Measurements from ENCODE around the gene TRDN. TPM values are rescaled to one million over a fixed set of nuclear protein-coding genes. Genes with fewer than 3 reads are reported as not detected.

Gene TRDN
- total and polyA plus RNA-seq, 8 donors: 0.08 to 0.21 TPM; not detected in 6

- ATAC-seq (no peak), FAIRE-seq (no peak), DNase-seq (no peak)
- H3K9me3 ChIP-seq: no peaks in the 10 kb centered on the region
- TF ChIP-seq CTCF (IDR thresholded peaks at IDR 0.05): no peak
- no peaks in the 10 kb centered on the region for H3K36me3 ChIP-seq
- no peaks in the 10 kb centered on the region for H3K4me1 ChIP-seq
- WGBS, 2 donors: 58 to 65% methylated on average over 5 of the region's 5 CpGs
- intact Hi-C loops (cut with DNase I): no loop called here
- no peak overlapping the region for H3K27ac ChIP-seq
- no peaks in the 10 kb centered on the region for H3K27me3 ChIP-seq
- no peak overlapping the region for H3K4me3 ChIP-seq
Observed at GRCh38 chr6:123518441-123519188, 118.1 kb downstream of the TRDN start.

DNA sequence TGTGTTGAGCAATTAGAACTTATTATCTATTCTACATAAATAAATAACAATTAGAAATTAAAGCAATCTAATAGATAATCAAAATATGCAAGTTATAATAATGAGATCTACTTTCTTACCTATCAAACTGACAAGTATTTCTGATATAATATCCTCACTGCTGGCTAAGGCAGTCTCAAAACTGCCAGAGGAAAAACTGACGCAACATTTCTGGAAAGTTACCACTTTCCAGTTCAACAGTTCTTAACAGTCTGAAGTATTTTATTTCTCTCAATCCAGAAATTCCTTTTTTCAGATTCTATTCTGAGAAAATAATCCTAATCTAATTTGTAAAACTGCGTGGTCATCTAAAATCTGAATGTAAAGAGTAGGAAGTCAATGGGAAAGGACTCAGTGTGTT is 121.0 kb downstream of the TRDN start:
- Histone ChIP-seq H3K36me3 (no peaks in the 10 kb centered on the region), H3K4me3 (no peak overlapping the region), H3K9me3 (no peaks in the 10 kb centered on the region), H3K27me3 (no peaks in the 10 kb centered on the region), H3K4me1 (no peaks in the 10 kb centered on the region), H3K27ac (no peak overlapping the region)
- TF ChIP-seq CTCF (IDR thresholded peaks at IDR 0.05): no peak
- no peak for DNase-seq
- intact Hi-C loops (cut with DNase I): no loop called here
- no peak for FAIRE-seq
- no peak for ATAC-seq
- WGBS, 2 donors: 65 to 74% methylated on average over 2 of the region's 2 CpGs

DNA sequence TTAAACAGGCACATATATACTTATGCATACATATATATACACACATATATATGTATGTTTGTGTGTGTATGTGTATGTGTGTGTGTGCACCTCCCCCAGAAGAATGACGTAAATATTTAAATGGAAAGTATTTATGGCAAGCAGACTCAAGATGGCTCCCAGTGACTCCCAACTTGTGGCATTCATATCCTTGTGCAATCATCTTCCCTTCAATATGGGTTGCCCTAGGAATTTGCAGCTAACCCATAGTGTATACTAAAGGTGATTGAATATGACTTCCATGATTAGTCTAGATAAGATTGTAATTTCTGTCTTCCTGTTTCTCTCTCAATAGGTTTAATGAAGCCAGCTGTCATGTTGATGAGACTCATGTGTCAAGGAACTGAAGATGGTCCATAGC is 127.6 kb downstream of the TRDN start:
- DNase-seq (no peak), ATAC-seq (no peak), FAIRE-seq (no peak)
- WGBS, 2 donors: 2 to 38% methylated on average over 1 of the region's 1 CpG
- intact Hi-C loops (cut with DNase I): no loop called here
- Histone ChIP-seq H3K4me3 (no peak overlapping the region), H3K4me1 (no peaks in the 10 kb centered on the region), H3K27me3 (no peaks in the 10 kb centered on the region), H3K27ac (no peak overlapping the region), H3K9me3 (no peaks in the 10 kb centered on the region), H3K36me3 (no peaks in the 10 kb centered on the region)
- no peak for TF ChIP-seq CTCF (IDR thresholded peaks at IDR 0.05)

DNA sequence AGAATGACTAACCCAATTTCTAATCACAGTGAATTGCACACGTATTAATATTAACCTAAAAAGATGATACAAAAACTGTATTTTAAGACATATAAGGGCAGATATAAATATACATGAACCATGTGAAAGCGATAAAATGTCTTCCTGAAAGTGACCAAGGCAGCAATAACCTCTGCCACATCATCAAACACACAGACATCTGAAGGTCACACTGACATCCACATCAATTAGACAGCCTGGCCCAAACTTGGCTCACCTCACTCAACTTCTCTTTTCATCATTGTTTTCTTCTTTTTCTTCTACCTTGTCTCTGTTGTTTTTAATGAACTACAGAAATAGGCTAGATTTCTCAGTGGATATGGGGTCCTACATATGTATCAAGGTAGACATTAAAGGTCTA is 128.5 kb downstream of the TRDN start:
- 26 to 60% methylated on average over 2 of the region's 2 CpGs for WGBS, 2 donors
- no peaks in the 10 kb centered on the region for H3K36me3 ChIP-seq
- H3K9me3 ChIP-seq: no peaks in the 10 kb centered on the region
- H3K27me3 ChIP-seq: no peaks in the 10 kb centered on the region
- no peak for DNase-seq
- no peaks in the 10 kb centered on the region for H3K4me1 ChIP-seq
- intact Hi-C loops (cut with DNase I): no loop called here
- ATAC-seq: no peak
- no peak overlapping the region for H3K4me3 ChIP-seq
- no peak for FAIRE-seq
- TF ChIP-seq CTCF (IDR thresholded peaks at IDR 0.05): no peak
- no peak overlapping the region for H3K27ac ChIP-seq

- FAIRE-seq (no peak), ATAC-seq (no peak), DNase-seq (no peak)
- Histone ChIP-seq H3K36me3 (no peaks in the 10 kb centered on the region), H3K4me1 (no peaks in the 10 kb centered on the region), H3K27ac (no peak overlapping the region), H3K4me3 (no peak overlapping the region), H3K9me3 (no peaks in the 10 kb centered on the region), H3K27me3 (no peaks in the 10 kb centered on the region)
- intact Hi-C loops (cut with DNase I): no loop called here
- WGBS, 2 donors: 36 to 59% methylated on average over 2 of the region's 2 CpGs
- TF ChIP-seq CTCF (IDR thresholded peaks at IDR 0.05): no peak
Observed at GRCh38 chr6:123507582-123507981, 129.2 kb downstream of the TRDN start.
